GM21447 (cell line): ENCODE results near the gene AOPEP.

Experiments
- ATAC-seq: cut with Tn5 transposase; IDR thresholded peaks from one replicate; pipeline ENCODE4 v1.9.1; 2021; ENCODE audit not compliant: unreplicated experiment

AOPEP gene

GRCh38 chr9:94786586-94786985 lies 60.1 kb downstream of the AOPEP start:
- ATAC-seq: no peak

GRCh38 chr9:94787266-94787665 lies 60.8 kb downstream of the AOPEP start:
- ATAC-seq: no peak

- no peak for ATAC-seq
Measured at GRCh38 chr9:94788570-94789105, 62.1 kb downstream of the AOPEP start.

GRCh38 chr9:94791435-94791834 lies 64.9 kb downstream of the AOPEP start:
- ATAC-seq: no peak

- ATAC-seq: no peak
Measured at GRCh38 chr9:94792511-94792910, 66.0 kb downstream of the AOPEP start.

- ATAC-seq: no peak
Measured at GRCh38 chr9:94794476-94795167, 68.1 kb downstream of the AOPEP start.

- ATAC-seq: no peak
Measured at GRCh38 chr9:94796687-94797086, 70.2 kb downstream of the AOPEP start.

- ATAC-seq: no peak
Measured at GRCh38 chr9:94798201-94798600, 71.7 kb downstream of the AOPEP start.

- ATAC-seq: no peak
Measured at GRCh38 chr9:94798708-94799107, 72.2 kb downstream of the AOPEP start.

- ATAC-seq: no peak
Measured at GRCh38 chr9:94799578-94800264, 73.2 kb downstream of the AOPEP start.

GRCh38 chr9:94800424-94801117 lies 74.1 kb downstream of the AOPEP start:
- ATAC-seq: no peak

- ATAC-seq: no peak
Measured at GRCh38 chr9:94801234-94801633, 74.7 kb downstream of the AOPEP start.

- ATAC-seq: no peak
Measured at GRCh38 chr9:94801681-94802080, 75.2 kb downstream of the AOPEP start.

- no peak for ATAC-seq
Measured at GRCh38 chr9:94802251-94802650, 75.8 kb downstream of the AOPEP start.

GRCh38 chr9:94802793-94803192 lies 76.3 kb downstream of the AOPEP start:
- ATAC-seq: no peak

- ATAC-seq: no peak
Measured at GRCh38 chr9:94804316-94804715, 77.8 kb downstream of the AOPEP start.

GRCh38 chr9:94805051-94805489 lies 78.6 kb downstream of the AOPEP start:
- no peak for ATAC-seq

- no peak for ATAC-seq
Measured at GRCh38 chr9:94805585-94805984, 79.1 kb downstream of the AOPEP start.

- ATAC-seq: no peak
Measured at GRCh38 chr9:94806307-94806893, 79.9 kb downstream of the AOPEP start.

GRCh38 chr9:94807556-94807955 lies 81.1 kb downstream of the AOPEP start:
- ATAC-seq: no peak

GRCh38 chr9:94808926-94809700 lies 82.6 kb downstream of the AOPEP start:
- ATAC-seq: no peak
